ENCODE measurements around the gene ZNF33A.

The ZNF33A gene

DNA sequence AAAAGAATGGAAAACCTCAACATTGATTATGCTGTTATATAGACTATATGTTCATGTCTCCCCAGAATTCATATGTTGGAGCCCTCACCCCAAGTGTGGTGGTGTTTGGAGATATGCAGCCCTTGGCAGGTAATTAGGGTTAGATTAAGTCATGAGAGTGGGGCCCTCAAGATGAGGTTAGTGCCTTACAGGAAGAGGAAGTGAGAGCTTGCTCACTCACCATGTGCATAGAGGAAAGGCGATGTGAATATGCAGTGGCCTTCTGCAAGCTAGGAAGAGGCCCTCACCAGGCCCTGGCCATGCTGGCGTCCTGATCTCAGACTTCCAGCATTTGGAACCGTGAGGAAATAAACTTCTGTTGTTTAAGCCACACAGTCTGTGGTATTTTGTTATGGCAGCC, 14.8 kb downstream of the ZNF33A start:
- TF ChIP-seq, protein P1, sequence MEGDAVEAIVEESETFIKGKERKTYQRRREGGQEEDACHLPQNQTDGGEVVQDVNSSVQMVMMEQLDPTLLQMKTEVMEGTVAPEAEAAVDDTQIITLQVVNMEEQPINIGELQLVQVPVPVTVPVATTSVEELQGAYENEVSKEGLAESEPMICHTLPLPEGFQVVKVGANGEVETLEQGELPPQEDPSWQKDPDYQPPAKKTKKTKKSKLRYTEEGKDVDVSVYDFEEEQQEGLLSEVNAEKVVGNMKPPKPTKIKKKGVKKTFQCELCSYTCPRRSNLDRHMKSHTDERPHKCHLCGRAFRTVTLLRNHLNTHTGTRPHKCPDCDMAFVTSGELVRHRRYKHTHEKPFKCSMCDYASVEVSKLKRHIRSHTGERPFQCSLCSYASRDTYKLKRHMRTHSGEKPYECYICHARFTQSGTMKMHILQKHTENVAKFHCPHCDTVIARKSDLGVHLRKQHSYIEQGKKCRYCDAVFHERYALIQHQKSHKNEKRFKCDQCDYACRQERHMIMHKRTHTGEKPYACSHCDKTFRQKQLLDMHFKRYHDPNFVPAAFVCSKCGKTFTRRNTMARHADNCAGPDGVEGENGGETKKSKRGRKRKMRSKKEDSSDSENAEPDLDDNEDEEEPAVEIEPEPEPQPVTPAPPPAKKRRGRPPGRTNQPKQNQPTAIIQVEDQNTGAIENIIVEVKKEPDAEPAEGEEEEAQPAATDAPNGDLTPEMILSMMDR (IDR thresholded peaks at IDR 0.05; ENCODE audit: low read depth, low read length): no peak
- DNase-seq (ENCODE audit: extremely low read depth, low read depth): no peak

DNA sequence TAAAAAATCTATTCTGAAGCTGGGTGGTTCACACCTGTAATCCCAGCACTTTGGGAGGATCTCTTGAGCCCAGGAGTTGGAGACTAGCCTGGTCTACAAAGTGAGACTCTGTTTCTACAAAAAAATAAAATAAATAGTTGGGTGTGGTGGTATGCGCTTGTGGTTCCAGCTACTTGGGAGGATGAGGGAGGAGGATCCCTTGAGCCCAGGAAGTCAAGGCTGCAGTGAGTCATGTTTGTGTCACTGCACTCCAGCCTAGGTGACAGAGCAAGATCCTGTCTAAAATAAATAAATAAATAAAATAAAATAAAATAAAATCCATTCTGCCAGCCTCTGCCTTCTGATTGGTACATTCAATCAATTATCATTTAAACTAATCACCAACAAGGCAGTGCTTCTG, 17.5 kb downstream of the ZNF33A start:
- TF ChIP-seq, protein P1 (IDR thresholded peaks at IDR 0.05; ENCODE audit: low read depth, low read length): no peak
- no peak for DNase-seq (ENCODE audit: extremely low read depth, low read depth)

DNA sequence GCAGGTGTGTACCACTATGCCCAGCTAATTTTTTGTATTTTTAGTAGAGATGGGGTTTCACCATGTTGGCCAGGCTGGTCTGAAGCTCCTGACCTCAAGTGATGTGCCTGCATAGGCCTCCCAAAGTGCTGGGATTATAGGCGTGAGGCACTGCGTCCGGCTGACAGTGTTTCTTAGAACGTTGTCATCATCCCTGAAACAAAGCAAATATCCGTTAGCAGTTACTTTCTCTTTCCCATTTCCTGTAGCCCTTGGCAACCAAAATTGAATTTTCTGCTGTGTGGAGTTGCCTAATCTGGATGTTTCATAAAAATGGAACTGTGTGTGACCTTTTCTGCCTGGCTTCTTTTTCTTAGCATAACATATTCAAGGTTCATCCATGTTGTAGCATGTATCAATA, 22.4 kb downstream of the ZNF33A start:
- TF ChIP-seq, protein P1 (IDR thresholded peaks at IDR 0.05; ENCODE audit: low read depth, low read length): no peak
- no peak for DNase-seq (ENCODE audit: extremely low read depth, low read depth)

DNA sequence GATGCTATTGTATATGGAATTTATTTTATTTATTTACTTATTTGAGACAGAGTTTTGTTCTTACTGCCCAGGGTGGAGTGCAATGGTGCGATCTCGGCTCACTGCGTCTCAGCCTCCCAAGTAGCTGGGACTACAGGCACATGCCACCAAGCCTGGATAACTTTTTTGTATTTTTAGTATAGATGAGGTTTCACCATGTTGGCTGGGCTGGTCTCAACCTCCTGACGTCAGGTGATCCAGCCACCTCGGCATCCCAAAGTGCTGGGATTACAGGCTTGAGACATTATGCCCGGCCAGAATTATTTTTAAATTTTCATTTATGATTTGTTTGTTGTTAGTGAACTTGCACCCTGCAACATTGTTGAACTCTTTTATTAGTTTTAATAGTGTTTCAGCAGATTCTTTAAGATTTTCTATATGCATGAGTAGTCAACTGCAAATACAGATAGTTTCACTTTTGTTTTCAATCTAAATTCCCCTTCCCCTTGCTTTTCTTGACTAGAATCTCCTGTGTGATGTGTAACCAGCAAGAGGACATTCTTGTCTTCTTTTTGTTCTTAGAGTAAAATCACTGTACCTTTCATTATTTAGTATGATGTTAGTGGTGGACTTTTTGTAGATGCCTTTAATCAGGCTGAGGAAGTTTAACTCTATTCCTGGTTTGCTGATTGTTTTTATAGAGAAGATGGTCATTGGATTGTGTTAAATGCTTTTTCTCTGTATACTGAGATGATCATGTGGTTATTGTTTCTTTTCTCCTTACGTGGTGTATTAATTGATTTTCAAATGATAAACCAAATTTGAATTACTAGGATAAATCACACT, 27.8 kb downstream of the ZNF33A start:
- TF ChIP-seq, protein P1 (IDR thresholded peaks at IDR 0.05; ENCODE audit: low read depth, low read length): no peak
- no peak for DNase-seq (ENCODE audit: extremely low read depth, low read depth)

DNA sequence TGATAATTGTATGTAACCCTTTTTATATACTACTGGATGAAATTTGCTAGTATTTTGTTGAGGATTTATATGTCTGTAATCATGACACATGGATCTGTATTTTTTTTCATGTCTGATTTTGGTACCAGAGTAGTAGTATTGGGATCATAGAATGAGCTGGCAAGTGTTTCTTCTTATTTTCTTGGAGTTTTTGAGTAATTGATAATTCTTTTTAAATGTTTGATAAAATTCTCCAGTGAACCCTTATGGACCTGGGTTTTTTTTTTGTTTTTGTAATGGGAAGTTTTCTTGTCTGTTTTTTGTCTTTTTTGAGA, 28.4 kb downstream of the ZNF33A start:
- DNase-seq (ENCODE audit: extremely low read depth, low read depth): no peak
- TF ChIP-seq, protein P1 (IDR thresholded peaks at IDR 0.05; ENCODE audit: low read depth, low read length): no peak

DNA sequence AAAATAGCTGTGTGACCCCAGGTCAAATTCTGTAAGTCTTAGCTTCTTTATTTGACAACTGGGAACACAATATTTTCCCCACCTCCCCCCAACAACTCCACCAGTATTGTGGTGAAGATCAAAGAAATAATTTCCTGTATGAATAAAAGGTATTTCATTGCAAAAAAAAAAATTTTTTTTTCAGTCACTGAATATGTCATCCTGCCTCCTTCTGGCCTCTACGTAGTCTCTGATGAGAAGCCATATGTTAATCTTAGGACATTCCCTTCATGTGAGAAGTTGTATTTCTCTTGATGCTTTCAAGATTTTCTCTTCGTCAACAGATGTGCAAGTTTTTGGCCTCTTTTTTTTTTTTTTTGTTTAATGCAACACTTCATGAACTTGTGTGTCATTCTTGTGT, 33.0 kb downstream of the ZNF33A start:
- no peak for DNase-seq (ENCODE audit: extremely low read depth, low read depth)

DNA sequence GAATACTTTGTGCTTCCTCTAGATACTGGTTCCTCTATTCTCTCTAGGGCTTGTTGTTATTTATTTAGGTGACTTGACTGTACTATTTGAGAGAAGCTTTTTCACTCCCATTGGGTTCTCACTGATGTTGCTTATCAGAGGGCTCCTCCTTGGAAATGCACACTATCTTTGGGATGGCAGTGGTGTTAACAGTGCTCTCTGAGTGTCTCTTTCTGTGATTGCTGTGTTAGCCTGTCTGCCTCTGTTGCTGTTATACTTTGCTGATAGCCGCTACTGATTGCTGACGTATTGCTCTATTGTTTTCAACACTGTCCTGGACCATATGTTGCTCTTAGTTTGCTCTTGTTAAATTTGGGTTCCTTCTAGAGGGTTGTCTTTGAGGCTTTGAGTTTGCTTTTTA, 34.7 kb downstream of the ZNF33A start:
- TF ChIP-seq, protein P1 (IDR thresholded peaks at IDR 0.05; ENCODE audit: low read depth, low read length): no peak
- DNase-seq (ENCODE audit: extremely low read depth, low read depth): no peak

More for the DNA sequence above, 33.0 kb downstream of the ZNF33A start:
- TF ChIP-seq, protein P1 (IDR thresholded peaks at IDR 0.05; ENCODE audit: low read depth, low read length): no peak

Measured in AG09319 (cell line).